Measurements from ENCODE around the gene ADAMTS2.

The ADAMTS2 gene

DNA sequence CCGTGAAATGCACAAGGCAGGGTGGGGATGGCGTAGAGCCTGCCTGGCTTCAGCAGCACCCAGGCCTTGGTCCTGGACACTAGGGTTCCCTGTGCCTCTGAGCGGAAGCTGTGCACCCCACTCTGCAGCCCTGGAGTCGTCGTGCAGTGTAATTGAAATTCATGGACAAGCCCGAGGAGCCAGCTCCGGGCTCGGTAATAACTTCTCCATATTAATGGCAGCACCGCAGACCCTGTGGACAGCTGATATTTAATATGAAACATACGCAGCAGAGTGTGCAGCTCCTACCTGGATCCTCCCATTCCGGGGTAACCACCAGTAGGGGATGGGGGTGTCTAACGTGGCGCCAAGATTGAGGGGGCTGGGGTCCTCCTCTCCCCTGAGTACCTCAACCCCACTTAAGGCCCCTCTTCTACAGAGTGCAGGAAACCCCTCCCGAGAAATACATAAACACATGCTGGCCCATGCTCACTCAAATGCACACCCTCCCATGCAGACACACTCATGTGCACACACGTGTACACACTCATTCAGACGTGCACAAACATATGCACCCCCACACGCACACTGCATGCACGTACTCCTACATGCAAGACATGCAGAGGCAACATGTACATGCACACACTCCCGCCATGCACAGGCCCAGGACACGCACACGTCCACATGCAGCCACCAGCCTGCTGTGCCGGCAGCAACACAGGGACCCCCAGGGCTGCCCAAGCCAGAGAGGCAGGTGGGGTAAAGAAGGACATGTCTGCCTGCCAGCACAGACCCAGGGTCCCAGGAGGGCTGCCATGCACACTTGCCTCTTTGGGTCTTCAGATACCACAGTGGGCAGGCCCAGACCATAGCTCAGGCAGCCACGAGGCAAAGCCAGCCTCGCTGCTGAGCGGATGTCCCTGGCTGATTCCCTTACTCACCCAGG, 8.1 kb downstream of the ADAMTS2 start:
- Histone ChIP-seq H3K36me3 (ENCODE audit: low read depth) (no peaks in the 10 kb centered on the region), H3K4me3 (ENCODE audit: severe bottlenecking) (no peak overlapping the region), H3K27me3 (ENCODE audit: insufficient read depth, poor library complexity, severe bottlenecking) (peaks cover 5% of the 10 kb centered on the region), H3K9me3 (ENCODE audit: severe bottlenecking) (no peaks in the 10 kb centered on the region), H3K27ac (ENCODE audit: poor library complexity, severe bottlenecking) (no peak overlapping the region), H3K4me1 (ENCODE audit: insufficient read depth, poor library complexity, severe bottlenecking) (no peaks in the 10 kb centered on the region)
- ATAC-seq (ENCODE audit: low read depth) (no peak), DNase-seq (ENCODE audit: low spot score) (no peak)
- no peak for TF ChIP-seq CTCF (IDR thresholded peaks at IDR 0.05; ENCODE audit: poor library complexity, severe bottlenecking)

DNA sequence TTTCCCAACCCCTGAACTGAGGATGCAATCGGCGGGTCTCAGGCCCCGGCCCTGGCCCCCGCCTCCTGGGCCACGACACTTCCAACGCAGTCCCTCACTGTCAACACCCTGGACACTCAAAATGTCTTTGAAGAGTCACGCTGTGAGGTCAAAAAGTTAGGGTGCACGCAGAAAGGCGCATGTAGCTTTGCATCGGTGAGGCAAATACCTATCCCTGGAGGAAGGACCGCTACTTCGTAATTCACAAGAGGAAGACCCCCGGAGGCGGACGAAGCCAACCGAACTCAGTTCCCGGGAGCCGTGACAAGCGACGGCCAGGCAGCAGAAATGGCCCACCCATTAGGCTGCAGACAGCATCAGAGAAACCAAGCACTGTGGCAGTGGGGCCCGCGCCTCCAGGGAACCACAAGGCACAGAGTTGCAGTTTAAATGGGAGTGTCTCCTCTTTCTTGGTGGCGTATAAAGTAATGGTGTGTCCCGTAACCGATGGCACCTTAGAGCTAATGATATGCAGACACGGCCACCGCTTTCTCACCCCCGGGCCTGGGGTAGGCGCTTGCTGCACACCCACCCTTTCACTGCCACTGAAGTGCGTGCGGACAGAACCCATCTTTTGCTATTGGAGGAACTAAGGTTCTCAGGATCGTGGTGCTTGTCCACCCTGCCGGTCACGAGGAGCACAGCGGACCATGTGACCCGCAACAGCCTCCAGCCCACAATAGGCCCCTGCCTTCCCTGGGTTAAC, 9.0 kb downstream of the ADAMTS2 start:
- no peak for TF ChIP-seq CTCF (IDR thresholded peaks at IDR 0.05; ENCODE audit: poor library complexity, severe bottlenecking)
- DNase-seq (ENCODE audit: low spot score) (no peak), ATAC-seq (ENCODE audit: low read depth) (no peak)
- Histone ChIP-seq H3K27ac (ENCODE audit: poor library complexity, severe bottlenecking) (no peak overlapping the region), H3K36me3 (ENCODE audit: low read depth) (no peaks in the 10 kb centered on the region), H3K9me3 (ENCODE audit: severe bottlenecking) (no peaks in the 10 kb centered on the region), H3K27me3 (ENCODE audit: insufficient read depth, poor library complexity, severe bottlenecking) (peaks cover 4% of the 10 kb centered on the region), H3K4me1 (ENCODE audit: insufficient read depth, poor library complexity, severe bottlenecking) (no peaks in the 10 kb centered on the region), H3K4me3 (ENCODE audit: severe bottlenecking) (no peak overlapping the region)

GRCh38 chr5:179333796-179334761, 11.2 kb downstream of the ADAMTS2 start:
- Histone ChIP-seq H3K36me3 (ENCODE audit: low read depth) (no peaks in the 10 kb centered on the region), H3K4me1 (ENCODE audit: insufficient read depth, poor library complexity, severe bottlenecking) (no peaks in the 10 kb centered on the region), H3K4me3 (ENCODE audit: severe bottlenecking) (no peak overlapping the region), H3K27me3 (ENCODE audit: insufficient read depth, poor library complexity, severe bottlenecking) (no peaks in the 10 kb centered on the region), H3K9me3 (ENCODE audit: severe bottlenecking) (no peaks in the 10 kb centered on the region), H3K27ac (ENCODE audit: poor library complexity, severe bottlenecking) (no peak overlapping the region)
- ATAC-seq (ENCODE audit: low read depth) (no peak), DNase-seq (ENCODE audit: low spot score) (no peak)
- TF ChIP-seq CTCF (IDR thresholded peaks at IDR 0.05; ENCODE audit: poor library complexity, severe bottlenecking): no peak

GRCh38 chr5:179332741-179333290, 12.4 kb downstream of the ADAMTS2 start:
- H3K36me3 ChIP-seq (ENCODE audit: low read depth): no peaks in the 10 kb centered on the region
- ATAC-seq (ENCODE audit: low read depth) (no peak), DNase-seq (ENCODE audit: low spot score) (no peak)
- H3K4me3 ChIP-seq (ENCODE audit: severe bottlenecking): no peak overlapping the region
- no peak for TF ChIP-seq CTCF (IDR thresholded peaks at IDR 0.05; ENCODE audit: poor library complexity, severe bottlenecking)
- no peak overlapping the region for H3K27ac ChIP-seq (ENCODE audit: poor library complexity, severe bottlenecking)
- H3K9me3 ChIP-seq (ENCODE audit: severe bottlenecking): peaks cover 2% of the 10 kb centered on the region
- no peaks in the 10 kb centered on the region for H3K4me1 ChIP-seq (ENCODE audit: insufficient read depth, poor library complexity, severe bottlenecking)
- no peaks in the 10 kb centered on the region for H3K27me3 ChIP-seq (ENCODE audit: insufficient read depth, poor library complexity, severe bottlenecking)

Measured in RWPE2 (cell line).